Measurements from ENCODE around the gene KIF25. TPM values are rescaled to one million over a fixed set of nuclear protein-coding genes. Genes with fewer than 3 reads are reported as not detected.

The KIF25 gene
- total RNA-seq, 1 experiment from 2014 or later = not detected

GRCh38 chr6:168080393-168081077, 83.1 kb downstream of the KIF25 start:
- Mint-ChIP-seq H3K4me3 (ENCODE audit: unreplicated experiment) (no peak overlapping the region), H3K9me3 (ENCODE audit: unreplicated experiment) (no peaks in the 10 kb centered on the region), H3K4me1 (ENCODE audit: insufficient read depth, unreplicated experiment) (no peaks in the 10 kb centered on the region), H3K27ac (ENCODE audit: low read depth, unreplicated experiment) (no peak overlapping the region), H3K27me3 (ENCODE audit: insufficient read depth, unreplicated experiment) (peaks cover 27% of the 10 kb centered on the region), H3K36me3 (ENCODE audit: insufficient read depth, unreplicated experiment) (no peaks in the 10 kb centered on the region)
- intact Hi-C loops (cut with micrococcal nuclease) = no loop called here
- no peak for DNase-seq (ENCODE audit: unreplicated experiment)
- no peak for TF ChIP-seq CTCF (IDR thresholded peaks at IDR 0.05; ENCODE audit: unreplicated experiment)
- ChIA-PET POLR2A (no interaction called here), CTCF (interaction anchor here (0.5 to 0.6 kb wide), 2 partner anchors 376 to 875 kb away, joined by 3 to 4 read pairs; no protein-coding TSS in a partner anchor)
- BruUV-seq (replicated peaks) = no TSS peak

GRCh38 chr6:168081858-168082546, 84.5 kb downstream of the KIF25 start:
- Mint-ChIP-seq H3K27me3 (ENCODE audit: insufficient read depth, unreplicated experiment) (peaks cover 34% of the 10 kb centered on the region), H3K4me3 (ENCODE audit: unreplicated experiment) (no peak overlapping the region), H3K27ac (ENCODE audit: low read depth, unreplicated experiment) (no peak overlapping the region), H3K36me3 (ENCODE audit: insufficient read depth, unreplicated experiment) (no peaks in the 10 kb centered on the region), H3K4me1 (ENCODE audit: insufficient read depth, unreplicated experiment) (no peaks in the 10 kb centered on the region), H3K9me3 (ENCODE audit: unreplicated experiment) (no peaks in the 10 kb centered on the region)
- DNase-seq (ENCODE audit: unreplicated experiment) = no peak
- intact Hi-C loops (cut with micrococcal nuclease) = no loop called here
- no peak for TF ChIP-seq CTCF (IDR thresholded peaks at IDR 0.05; ENCODE audit: unreplicated experiment)
- CTCF ChIA-PET = no interaction called here
- POLR2A ChIA-PET = interaction anchor here (0.6 kb wide), 1 partner anchor 614 kb away, joined by 3 read pairs; no protein-coding TSS in a partner anchor
- no TSS peak for BruUV-seq (replicated peaks)

GRCh38 chr6:168082860-168083513, 85.5 kb downstream of the KIF25 start:
- Mint-ChIP-seq H3K36me3 (ENCODE audit: insufficient read depth, unreplicated experiment) (no peaks in the 10 kb centered on the region), H3K4me3 (ENCODE audit: unreplicated experiment) (no peak overlapping the region), H3K4me1 (ENCODE audit: insufficient read depth, unreplicated experiment) (no peaks in the 10 kb centered on the region), H3K27ac (ENCODE audit: low read depth, unreplicated experiment) (no peak overlapping the region), H3K9me3 (ENCODE audit: unreplicated experiment) (no peaks in the 10 kb centered on the region), H3K27me3 (ENCODE audit: insufficient read depth, unreplicated experiment) (peaks cover 44% of the 10 kb centered on the region)
- no peak for TF ChIP-seq CTCF (IDR thresholded peaks at IDR 0.05; ENCODE audit: unreplicated experiment)
- POLR2A ChIA-PET = no interaction called here
- no TSS peak for BruUV-seq (replicated peaks)
- DNase-seq (ENCODE audit: unreplicated experiment) = no peak
- intact Hi-C loops (cut with micrococcal nuclease) = no loop called here
- CTCF ChIA-PET = no interaction called here

- BruUV-seq (replicated peaks) = no TSS peak
- intact Hi-C loops (cut with micrococcal nuclease) = no loop called here
- ChIA-PET CTCF (no interaction called here), POLR2A (no interaction called here)
- H3K4me1 Mint-ChIP-seq (ENCODE audit: insufficient read depth, unreplicated experiment) = no peaks in the 10 kb centered on the region
- peaks cover 44% of the 10 kb centered on the region for H3K27me3 Mint-ChIP-seq (ENCODE audit: insufficient read depth, unreplicated experiment)
- H3K4me3 Mint-ChIP-seq (ENCODE audit: unreplicated experiment) = no peak overlapping the region
- no peak for TF ChIP-seq CTCF (IDR thresholded peaks at IDR 0.05; ENCODE audit: unreplicated experiment)
- H3K36me3 Mint-ChIP-seq (ENCODE audit: insufficient read depth, unreplicated experiment) = no peaks in the 10 kb centered on the region
- no peak for DNase-seq (ENCODE audit: unreplicated experiment)
- H3K27ac Mint-ChIP-seq (ENCODE audit: low read depth, unreplicated experiment) = no peak overlapping the region
- no peaks in the 10 kb centered on the region for H3K9me3 Mint-ChIP-seq (ENCODE audit: unreplicated experiment)
Measured at GRCh38 chr6:168083514-168083885, 86.0 kb downstream of the KIF25 start.
